ENCODE measurements around the gene SPATA2.

Gene SPATA2

GRCh38 chr20:49858076-49858585 is 57.2 kb downstream of the SPATA2 start:
- no peak for DNase-seq (ENCODE audit: low read depth)

DNA sequence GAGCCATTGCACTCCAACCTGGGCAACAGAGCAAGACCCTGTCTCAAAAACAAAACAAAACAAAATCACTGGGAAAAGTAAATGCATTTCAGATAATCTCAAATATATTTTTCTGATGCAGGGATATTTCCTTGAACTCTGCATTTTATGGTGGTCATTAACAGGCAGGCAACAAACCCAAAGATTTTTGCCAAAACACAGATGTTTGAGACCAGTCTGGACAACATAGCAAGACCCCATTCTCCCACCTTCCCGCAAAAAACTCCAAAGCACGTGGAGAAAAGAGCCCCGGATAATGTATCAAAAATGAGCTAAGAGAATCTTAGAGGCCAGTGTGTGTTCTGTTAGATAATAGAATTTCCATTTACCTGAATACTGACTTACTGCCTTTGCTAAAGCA is 58.4 kb downstream of the SPATA2 start:
- DNase-seq (ENCODE audit: low read depth), result no peak

DNA sequence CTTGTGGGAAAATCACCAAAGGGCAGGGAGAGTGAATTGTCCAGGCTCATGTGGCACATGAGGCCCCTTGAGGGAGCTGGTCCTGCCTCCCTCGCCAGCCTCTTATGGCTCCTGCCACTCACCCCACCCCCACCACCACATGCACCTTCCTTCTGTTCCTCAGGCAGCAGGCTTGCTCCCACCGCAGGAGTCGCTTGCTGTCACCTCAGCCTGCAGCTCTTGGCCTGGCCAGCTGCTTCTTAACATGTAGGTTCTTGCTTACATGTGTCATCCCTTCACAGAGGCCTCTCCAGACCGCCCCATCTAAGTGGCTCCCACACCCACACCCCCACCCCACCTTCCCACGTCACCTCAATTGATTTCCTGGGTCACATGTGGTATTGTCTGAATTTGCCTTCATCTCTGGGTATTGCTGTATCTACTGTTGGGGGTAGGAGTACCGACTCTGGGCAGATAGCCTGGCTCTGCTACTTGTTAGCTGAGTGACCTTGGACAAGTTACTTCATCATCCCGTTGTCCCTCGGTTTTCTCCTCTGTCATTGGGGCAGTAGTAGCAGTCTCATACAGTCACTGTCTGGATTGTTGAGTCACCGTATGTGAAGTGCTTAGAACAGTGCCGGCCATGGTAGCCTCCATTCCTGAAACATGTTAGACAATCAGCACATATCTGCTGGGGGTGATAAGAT is 61.0 kb downstream of the SPATA2 start:
- no peak for DNase-seq (ENCODE audit: low read depth)

GRCh38 chr20:49853640-49854039 is 61.7 kb downstream of the SPATA2 start:
- DNase-seq (ENCODE audit: low read depth), result no peak

Data from stimulated activated CD8-positive, alpha-beta memory T cell treated with anti-CD3 and anti-CD28 coated beads, Interleukin-4, amount 100 ng/mL, for 24 hours (primary cell).